Stomach (tissue), 9 donors: ENCODE results near the gene AKIRIN1. TPM values are rescaled to one million over a fixed set of nuclear protein-coding genes. Genes with fewer than 3 reads are reported as not detected.

Experiments used
- DNase-seq, 2 donors: peaks; one replicate each; pipeline versions ENCODE4 v3.0.0 to v3.0.0-alpha.2; 2013 to 2019
- H3K27ac ChIP-seq, 5 donors: fragments of 200-600 bp in 4 of 5; sonication (generic) in 4 of 5; one replicate each; pipeline ENCODE4 v1.5.1; 2013 to 2019; ENCODE audit warnings: mild to moderate bottlenecking in 1 of 5, moderate library complexity in 1 of 5
- H3K27me3 ChIP-seq, 3 donors: fragments of 200-600 bp; sonication (generic); one replicate each; pipeline ENCODE4 v1.5.1; 2017 to 2019; ENCODE audit warnings: mixed run types in 1 of 3
- H3K36me3 ChIP-seq, 4 donors: fragments of 200-600 bp; sonication (generic); 1 replicate in 3 of 4; 2 replicates in 1 of 4; pipeline ENCODE4 v1.5.1; 2016 to 2019
- H3K4me1 ChIP-seq, 4 donors: fragments of 200-600 bp; sonication (generic); one replicate each; pipeline ENCODE4 v1.5.1; 2016 to 2019
- H3K4me3 ChIP-seq, 4 donors: fragments of 200-600 bp; sonication (generic) in 3 of 4; one replicate each; pipeline ENCODE4 v1.5.1; 2016 to 2019; ENCODE audit warnings: mild to moderate bottlenecking in 1 of 4
- H3K9me3 ChIP-seq, 4 donors: fragments of 200-600 bp; sonication (generic); one replicate each; pipeline ENCODE4 v1.5.1; 2016 to 2019
- CTCF ChIP-seq, 7 experiments: fragments of 450-650 bp in 4 of 7; fragments of 200-600 bp in 3 of 7; sonication (generic) in 3 of 7; IDR thresholded peaks; one replicate each; pipeline ENCODE4 v1.5.1; 2016 to 2019; ENCODE audit warnings: antibody characterized with exemption in 7 of 7, control low read depth in 2 of 7, mild to moderate bottlenecking in 1 of 7
- EP300 ChIP-seq: sonication (generic); formaldehyde crosslinking; IDR thresholded peaks from one replicate; pipeline ENCODE4 v1.6.1; 2017; ENCODE audit warnings: antibody characterized with exemption
- POLR2A ChIP-seq, 4 donors: fragments of 450-650 bp; IDR thresholded peaks; one replicate each; pipeline ENCODE4 v1.6.1; 2016; ENCODE audit warnings: antibody characterized with exemption in 4 of 4, control low read depth in 2 of 4, mild to moderate bottlenecking in 1 of 4, moderate library complexity in 1 of 4
- POLR2AphosphoS5 ChIP-seq, 3 donors: sonication (generic); formaldehyde crosslinking; IDR thresholded peaks; one replicate each; pipeline ENCODE4 v1.6.1; 2016; ENCODE audit warnings: antibody characterized with exemption in 3 of 3
- WGBS, 5 donors: extraction: QIAGEN DNeasy Blood & Tissue Kit in 3 of 5; methylation state at CpG; one replicate each; pipeline versions ENCODE4 v1.1.5 to v1.1.7; 2013 to 2018; 5-methylcytosine and 5-hydroxymethylcytosine counted together
- intact Hi-C: fragments of 100-400 bp; cut with DNase I; formaldehyde crosslinking; loops from one replicate; pipeline ENCODE4 v1.15.1; 2023; ENCODE audit warnings: low total_unique reads
- polyA plus RNA-seq, 3 donors: library from polyadenylated mRNA; stranded (reverse); fragments of 200-250 nt; gene quantifications; one replicate each; pipeline ENCODE4 v1.2.3, GENCODE V29; 2013
- total RNA-seq, 5 donors: library from RNA; depleted of rRNA; stranded (reverse); fragments of >200 nt; gene quantifications; one replicate each; pipeline versions ENCODE4 v1.1.0 to v1.2.3, GENCODE V29; 2014 to 2016
- donor health status: healthy with polysubstance abuse.
- donor health status: Bipolar disorder and iron deficiency.
- donor health status: healthy.

Gene AKIRIN1
- total and polyA plus RNA-seq, 8 donors: 14.8 to 134 (median 33.9) TPM

DNA sequence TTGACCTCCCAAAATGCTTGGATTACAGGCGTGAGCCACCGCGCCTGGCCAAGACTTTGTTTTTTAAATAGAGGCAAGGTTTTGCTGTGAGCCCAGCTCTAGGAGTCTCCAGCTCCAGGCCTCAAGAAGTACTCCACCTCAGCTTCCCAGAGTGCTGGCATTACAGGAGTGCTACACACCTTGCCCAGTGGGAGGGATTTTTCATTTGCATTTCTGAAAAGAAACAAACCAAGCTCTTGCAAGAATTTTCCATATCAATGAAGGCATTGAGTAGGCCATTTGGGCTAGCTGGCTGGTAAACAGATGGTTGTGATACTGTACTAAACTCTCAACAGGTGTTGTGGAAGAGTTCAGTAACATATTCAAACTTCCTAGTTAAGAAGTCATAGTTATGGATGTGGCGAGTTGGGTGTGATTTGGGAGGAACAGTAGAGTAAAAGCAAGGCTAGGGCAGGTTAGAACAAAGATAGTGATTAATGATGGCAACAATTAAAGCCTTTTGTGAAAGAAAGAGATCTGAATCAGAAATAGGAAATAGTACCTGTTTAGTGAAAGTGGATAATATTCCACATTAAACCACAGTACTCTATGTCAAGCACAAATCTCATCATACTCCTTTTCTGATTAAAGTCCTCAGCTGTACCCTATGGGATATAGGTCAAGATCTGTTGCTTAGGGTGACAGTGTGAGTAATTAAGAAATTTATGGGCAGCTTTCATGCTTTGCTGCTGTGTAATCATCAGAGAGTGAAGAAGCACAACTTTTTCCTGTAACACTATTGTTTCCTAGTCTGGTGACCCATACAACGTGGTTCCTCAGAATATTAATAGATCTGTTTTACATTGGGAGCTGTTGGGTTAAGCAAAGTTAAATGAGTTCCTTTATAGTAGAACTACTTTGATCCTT is 10.7 kb downstream of the AKIRIN1 start:
- H3K4me1 ChIP-seq: peaks cover 10 to 28% (median 20%) of the 10 kb centered on the region in 4 donors
- no peak overlapping the region for H3K4me3 ChIP-seq
- no peaks in the 10 kb centered on the region for H3K27me3 ChIP-seq
- peaks cover 52 to 90% (median 88%) of the 10 kb centered on the region in 4 donors for H3K36me3 ChIP-seq
- intact Hi-C loops: no loop called here
- TF ChIP-seq POLR2AphosphoS5 (IDR thresholded peaks at IDR 0.05): no peak
- H3K9me3 ChIP-seq: no peaks in the 10 kb centered on the region
- WGBS, 5 donors: 85 to 89% (median 86%) methylated on average over 5 of the region's 5 CpGs
- no peak for DNase-seq
- no peak overlapping the region for H3K27ac ChIP-seq

GRCh38 chr1:39003281-39003680 is 12.2 kb downstream of the AKIRIN1 start:
- Histone ChIP-seq H3K9me3 (no peaks in the 10 kb centered on the region), H3K27ac (no peak overlapping the region), H3K4me3 (no peak overlapping the region), H3K27me3 (no peaks in the 10 kb centered on the region), H3K36me3 (peaks cover 60 to 100% (median 100%) of the 10 kb centered on the region in 4 donors), H3K4me1 (peaks cover 0 to 13% (median 6%) of the 10 kb centered on the region in 4 donors)
- intact Hi-C loops: no loop called here
- 77 to 84% (median 82%) methylated on average over 3 of the region's 3 CpGs for WGBS, 5 donors
- no peak for DNase-seq
- TF ChIP-seq CTCF (IDR thresholded peaks at IDR 0.05): no peak
- no peak for TF ChIP-seq POLR2AphosphoS5 (IDR thresholded peaks at IDR 0.05)
- no peak for TF ChIP-seq POLR2A (IDR thresholded peaks at IDR 0.05)
- no peak for TF ChIP-seq EP300

DNA sequence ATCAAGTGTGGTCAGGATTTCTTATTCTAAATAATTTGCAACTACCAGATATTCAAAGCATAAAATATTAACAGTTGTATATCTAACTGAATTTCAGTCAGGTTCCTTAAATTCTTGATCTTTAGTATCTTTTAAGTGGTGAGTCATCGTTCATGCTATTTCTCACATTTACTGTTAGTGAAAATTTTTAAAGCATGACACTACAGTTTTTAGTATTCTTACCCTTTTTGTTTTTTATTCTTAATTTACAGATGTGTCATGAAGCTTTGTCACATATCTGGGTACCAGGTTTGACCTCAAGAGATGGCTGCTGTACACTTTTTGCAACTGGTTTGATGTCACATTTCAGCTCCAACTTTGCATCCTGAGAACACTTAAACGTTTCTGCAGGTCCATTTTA is 12.7 kb downstream of the AKIRIN1 start:
- peaks cover 64 to 100% (median 100%) of the 10 kb centered on the region in 4 donors for H3K36me3 ChIP-seq
- DNase-seq: no peak
- 68 to 79% (median 70%) methylated on average over 2 of the region's 2 CpGs for WGBS, 5 donors

GRCh38 chr1:39006287-39006686 is 15.2 kb downstream of the AKIRIN1 start:
- Histone ChIP-seq H3K27me3 (no peaks in the 10 kb centered on the region), H3K27ac (no peak overlapping the region), H3K9me3 (no peaks in the 10 kb centered on the region), H3K36me3 (peaks cover 57 to 100% (median 100%) of the 10 kb centered on the region in 4 donors), H3K4me1 (peaks cover 0 to 6% (median 2%) of the 10 kb centered on the region in 4 donors), H3K4me3 (no peak overlapping the region)
- TF ChIP-seq CTCF (IDR thresholded peaks at IDR 0.05) (no peak), POLR2A (IDR thresholded peaks at IDR 0.05) (no peak), POLR2AphosphoS5 (IDR thresholded peaks at IDR 0.05) (no peak), EP300 (no peak)
- DNase-seq: no peak
- intact Hi-C loops: no loop called here
- WGBS, 5 donors: 81 to 97% (median 86%) methylated on average over 2 of the region's 2 CpGs

More for the DNA sequence above, 12.7 kb downstream of the AKIRIN1 start:
- peaks cover 0 to 8% (median 3%) of the 10 kb centered on the region in 4 donors for H3K4me1 ChIP-seq
- H3K27ac ChIP-seq: no peak overlapping the region
- no peak overlapping the region for H3K4me3 ChIP-seq
- H3K27me3 ChIP-seq: no peaks in the 10 kb centered on the region
- intact Hi-C loops: no loop called here
- no peaks in the 10 kb centered on the region for H3K9me3 ChIP-seq
- TF ChIP-seq CTCF (IDR thresholded peaks at IDR 0.05) (no peak), POLR2A (IDR thresholded peaks at IDR 0.05) (no peak)
